ENCODE measurements around the gene GNB1.

DNA sequence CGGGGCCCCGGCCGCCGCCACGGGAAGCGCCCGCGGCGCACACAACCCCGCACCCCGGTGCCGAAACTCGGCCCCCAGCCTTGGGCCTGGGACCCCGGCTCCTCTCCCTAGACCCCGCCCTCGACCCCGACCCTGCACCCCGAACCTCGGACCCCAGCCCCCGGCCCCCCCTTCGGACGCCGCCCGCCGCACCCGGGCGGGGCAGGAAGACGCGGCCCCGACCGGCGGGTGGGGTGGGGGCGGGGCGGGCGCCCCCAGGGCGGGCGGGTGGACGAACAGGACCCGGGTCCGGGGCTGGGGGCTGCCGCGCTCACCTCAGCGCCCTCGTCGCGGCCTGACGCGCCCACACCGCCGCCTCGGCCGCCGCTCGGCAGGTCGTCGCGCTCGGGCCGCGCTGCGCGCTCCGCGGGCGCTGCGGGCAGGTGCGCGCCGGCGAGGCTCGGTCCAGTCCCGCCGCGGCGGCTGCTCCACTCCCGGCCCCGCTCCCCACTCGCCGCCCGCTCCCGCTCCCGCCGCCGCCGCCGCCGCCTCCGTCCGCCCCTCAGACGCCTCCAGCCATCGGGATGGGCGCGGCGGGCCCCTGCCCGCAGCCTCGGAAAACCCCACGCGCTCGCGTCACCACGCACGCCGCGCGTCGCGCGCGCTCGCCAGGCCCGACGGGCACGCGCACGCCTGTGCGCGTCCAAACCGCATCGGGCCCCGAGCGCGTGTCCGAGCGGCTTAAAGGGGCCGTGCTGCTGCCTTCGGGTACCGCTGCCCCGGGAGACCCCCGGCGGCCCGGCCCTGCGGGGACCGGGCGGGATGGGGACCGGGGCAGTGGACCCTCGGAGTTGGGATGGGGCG lies at the start of gene GNB1:
- TF ChIP-seq, protein P1, sequence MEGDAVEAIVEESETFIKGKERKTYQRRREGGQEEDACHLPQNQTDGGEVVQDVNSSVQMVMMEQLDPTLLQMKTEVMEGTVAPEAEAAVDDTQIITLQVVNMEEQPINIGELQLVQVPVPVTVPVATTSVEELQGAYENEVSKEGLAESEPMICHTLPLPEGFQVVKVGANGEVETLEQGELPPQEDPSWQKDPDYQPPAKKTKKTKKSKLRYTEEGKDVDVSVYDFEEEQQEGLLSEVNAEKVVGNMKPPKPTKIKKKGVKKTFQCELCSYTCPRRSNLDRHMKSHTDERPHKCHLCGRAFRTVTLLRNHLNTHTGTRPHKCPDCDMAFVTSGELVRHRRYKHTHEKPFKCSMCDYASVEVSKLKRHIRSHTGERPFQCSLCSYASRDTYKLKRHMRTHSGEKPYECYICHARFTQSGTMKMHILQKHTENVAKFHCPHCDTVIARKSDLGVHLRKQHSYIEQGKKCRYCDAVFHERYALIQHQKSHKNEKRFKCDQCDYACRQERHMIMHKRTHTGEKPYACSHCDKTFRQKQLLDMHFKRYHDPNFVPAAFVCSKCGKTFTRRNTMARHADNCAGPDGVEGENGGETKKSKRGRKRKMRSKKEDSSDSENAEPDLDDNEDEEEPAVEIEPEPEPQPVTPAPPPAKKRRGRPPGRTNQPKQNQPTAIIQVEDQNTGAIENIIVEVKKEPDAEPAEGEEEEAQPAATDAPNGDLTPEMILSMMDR (IDR thresholded peaks at IDR 0.05), result no peak
- TF ChIP-seq POLR2AphosphoS5 (IDR thresholded peaks at IDR 0.05; ENCODE audit: insufficient read depth in 1 of 2, low read depth in 1 of 2) (no peak), POLR2A (IDR thresholded peaks at IDR 0.05) (peak in 1 of 2 donors; percentile 64)

Data from vagina (tissue), 2 donors.